Measurements from ENCODE around the gene CDH23.

CDH23 gene

DNA sequence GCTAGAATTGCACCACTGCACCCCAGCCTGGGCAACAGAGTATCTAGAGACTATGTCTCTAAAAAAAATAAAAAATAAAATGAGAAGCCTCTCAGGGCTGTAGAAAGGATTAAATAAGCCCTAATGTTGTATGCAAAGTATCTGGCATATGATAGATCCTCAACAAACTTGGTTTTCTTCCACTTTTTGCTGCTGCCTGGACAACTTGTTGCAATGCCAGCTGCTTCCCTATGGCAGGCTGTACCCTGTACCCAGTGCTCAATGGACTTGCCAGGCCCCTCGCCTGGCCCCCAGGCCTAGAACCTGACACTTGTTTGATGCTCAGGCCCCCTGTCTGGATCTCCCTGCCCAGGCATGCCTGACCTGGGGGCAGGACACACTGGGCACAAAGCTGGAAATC lies 28.5 kb upstream of the CDH23 start:
- TF ChIP-seq, protein P1, sequence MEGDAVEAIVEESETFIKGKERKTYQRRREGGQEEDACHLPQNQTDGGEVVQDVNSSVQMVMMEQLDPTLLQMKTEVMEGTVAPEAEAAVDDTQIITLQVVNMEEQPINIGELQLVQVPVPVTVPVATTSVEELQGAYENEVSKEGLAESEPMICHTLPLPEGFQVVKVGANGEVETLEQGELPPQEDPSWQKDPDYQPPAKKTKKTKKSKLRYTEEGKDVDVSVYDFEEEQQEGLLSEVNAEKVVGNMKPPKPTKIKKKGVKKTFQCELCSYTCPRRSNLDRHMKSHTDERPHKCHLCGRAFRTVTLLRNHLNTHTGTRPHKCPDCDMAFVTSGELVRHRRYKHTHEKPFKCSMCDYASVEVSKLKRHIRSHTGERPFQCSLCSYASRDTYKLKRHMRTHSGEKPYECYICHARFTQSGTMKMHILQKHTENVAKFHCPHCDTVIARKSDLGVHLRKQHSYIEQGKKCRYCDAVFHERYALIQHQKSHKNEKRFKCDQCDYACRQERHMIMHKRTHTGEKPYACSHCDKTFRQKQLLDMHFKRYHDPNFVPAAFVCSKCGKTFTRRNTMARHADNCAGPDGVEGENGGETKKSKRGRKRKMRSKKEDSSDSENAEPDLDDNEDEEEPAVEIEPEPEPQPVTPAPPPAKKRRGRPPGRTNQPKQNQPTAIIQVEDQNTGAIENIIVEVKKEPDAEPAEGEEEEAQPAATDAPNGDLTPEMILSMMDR (conservative IDR thresholded peaks at IDR 0.05; ENCODE audit: low read depth, low read length): no peak
- DNase-seq (ENCODE audit: low read depth): no peak
- no peak overlapping the region for H3K4me3 ChIP-seq (ENCODE audit: low read length)

DNA sequence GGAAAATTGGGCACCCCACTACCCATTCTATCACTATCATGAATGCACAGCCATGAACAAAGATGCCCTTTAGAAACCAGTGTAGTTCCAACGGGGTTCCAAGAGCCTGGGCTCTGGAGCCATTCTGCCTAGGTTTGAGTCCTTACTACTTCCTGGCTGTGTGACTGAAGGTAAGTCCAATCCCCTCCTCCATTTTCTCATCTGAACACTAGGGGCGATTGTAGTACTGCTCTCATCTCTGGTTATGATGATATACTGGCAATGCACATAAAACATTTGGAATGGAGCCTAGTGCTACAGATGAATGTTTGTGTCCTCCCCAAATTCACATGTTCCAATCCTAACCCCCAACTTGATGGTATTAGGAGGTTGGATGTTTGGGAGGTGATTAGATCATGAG lies 28.1 kb upstream of the CDH23 start:
- no peak overlapping the region for H3K4me3 ChIP-seq (ENCODE audit: low read length)
- TF ChIP-seq, protein P1 (conservative IDR thresholded peaks at IDR 0.05; ENCODE audit: low read depth, low read length): no peak
- DNase-seq (ENCODE audit: low read depth): no peak

DNA sequence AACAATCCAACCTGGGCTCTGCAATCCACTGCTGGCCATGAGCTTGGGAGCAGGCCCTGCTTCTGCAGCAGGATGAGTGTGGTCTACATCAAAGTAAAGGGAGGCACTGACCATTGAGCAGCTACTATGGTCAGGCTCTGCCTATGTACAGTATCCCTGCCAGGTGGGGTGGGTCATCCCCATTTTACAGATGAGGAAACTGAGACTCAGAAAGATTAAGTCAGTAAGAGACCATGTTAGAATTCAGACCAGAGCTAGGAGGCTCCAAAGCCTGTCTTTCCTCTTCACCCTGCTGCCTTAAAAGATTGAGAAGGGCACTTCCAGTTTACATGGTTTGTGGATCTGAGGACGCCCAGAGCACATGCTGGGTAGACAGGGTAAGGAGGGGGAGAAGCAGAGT lies 27.1 kb upstream of the CDH23 start:
- H3K4me3 ChIP-seq (ENCODE audit: low read length): no peak overlapping the region
- DNase-seq (ENCODE audit: low read depth): no peak
- TF ChIP-seq, protein P1 (conservative IDR thresholded peaks at IDR 0.05; ENCODE audit: low read depth, low read length): no peak

- H3K4me3 ChIP-seq (ENCODE audit: low read length): no peak overlapping the region
Measured at GRCh38 chr10:71370031-71370430, 26.7 kb upstream of the CDH23 start.

GRCh38 chr10:71371750-71372166 lies 25.0 kb upstream of the CDH23 start:
- DNase-seq (ENCODE audit: low read depth): no peak
- TF ChIP-seq, protein P1 (conservative IDR thresholded peaks at IDR 0.05; ENCODE audit: low read depth, low read length): no peak
- H3K4me3 ChIP-seq (ENCODE audit: low read length): no peak overlapping the region

More at GRCh38 chr10:71370031-71370430, 26.7 kb upstream of the CDH23 start:
- TF ChIP-seq, protein P1 (conservative IDR thresholded peaks at IDR 0.05; ENCODE audit: low read depth, low read length): no peak
- DNase-seq (ENCODE audit: low read depth): no peak

DNA sequence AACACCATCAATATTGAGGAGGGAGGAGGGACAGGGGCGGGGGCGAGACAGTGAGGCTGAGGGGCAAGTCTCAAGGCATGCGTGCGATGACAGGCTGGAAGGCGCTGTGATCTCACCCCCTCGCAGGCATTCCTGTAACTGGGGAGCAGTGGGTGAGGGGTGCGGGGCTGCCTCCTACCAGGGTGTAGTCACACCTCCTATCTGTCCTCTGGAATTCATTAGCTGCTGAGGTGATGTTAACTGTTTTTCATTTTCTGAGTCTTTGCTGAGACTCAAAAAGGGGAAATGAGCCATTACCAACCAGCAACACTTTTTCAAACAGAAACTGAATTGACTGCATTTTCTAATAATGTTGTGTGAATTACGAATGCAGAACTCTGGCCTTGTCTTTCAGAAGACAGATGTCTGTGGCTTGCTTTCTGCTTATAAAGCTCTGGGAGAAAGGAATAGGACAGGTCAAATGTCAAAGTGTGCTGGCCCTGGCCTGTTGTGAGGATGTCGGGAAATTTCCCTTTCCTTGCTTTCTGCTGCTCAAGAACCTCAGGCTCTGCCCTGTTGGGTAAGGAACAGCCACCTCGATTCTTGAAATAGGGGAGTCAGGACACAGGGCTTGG lies 23.7 kb upstream of the CDH23 start:
- no peak for DNase-seq (ENCODE audit: low read depth)
- no peak overlapping the region for H3K4me3 ChIP-seq (ENCODE audit: low read length)

More for the DNA sequence above, 23.7 kb upstream of the CDH23 start:
- TF ChIP-seq, protein P1 (conservative IDR thresholded peaks at IDR 0.05; ENCODE audit: low read depth, low read length): no peak

Measured in retinal pigment epithelial cell (primary cell).